ENCODE data around the gene APC.
"Not testable (repeated sequence)": the region's sequence is repeated elsewhere in the genome, so short reads cannot be mapped to it uniquely, and the experiment has no call there.

The APC gene

DNA sequence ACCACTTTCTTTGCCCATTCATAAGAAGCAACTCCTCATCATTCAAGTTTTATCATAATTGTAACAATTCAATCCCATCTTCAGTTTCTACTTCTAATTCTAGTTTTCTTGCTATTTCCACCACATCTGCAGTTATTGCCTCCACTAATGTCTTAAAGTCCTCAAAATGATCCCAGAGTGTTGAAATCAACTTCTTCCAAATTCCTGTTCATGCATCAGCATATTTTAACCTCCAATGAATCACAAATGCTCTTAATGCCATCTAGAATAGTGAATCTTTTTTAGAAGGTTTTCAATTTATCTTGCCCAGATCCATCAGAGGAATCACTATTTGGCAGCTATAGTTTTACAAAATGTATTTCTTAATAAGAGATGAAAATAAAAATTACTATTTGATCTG, 120.2 kb downstream of the APC start:
- DNase-seq (ENCODE audit: low read depth), result no peak

DNA sequence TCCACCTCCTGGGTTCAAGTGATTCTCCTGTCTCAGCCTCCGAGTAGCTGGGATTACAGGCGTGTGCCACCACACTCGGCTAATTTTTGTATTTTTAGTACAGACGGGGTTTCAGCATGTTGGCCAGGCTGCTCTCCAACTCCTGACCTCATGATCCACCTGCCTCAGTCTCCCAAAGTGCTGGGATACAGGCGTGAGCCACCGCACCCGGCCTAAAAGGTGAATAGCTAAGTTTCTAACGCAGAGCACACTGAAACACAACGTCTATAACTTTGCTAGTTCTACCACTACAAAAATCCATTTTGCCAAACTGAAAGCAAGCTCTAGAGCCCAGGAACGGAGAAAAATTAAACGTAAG, 122.9 kb downstream of the APC start:
- DNase-seq (ENCODE audit: low read depth), result not testable (repeated sequence)

DNA sequence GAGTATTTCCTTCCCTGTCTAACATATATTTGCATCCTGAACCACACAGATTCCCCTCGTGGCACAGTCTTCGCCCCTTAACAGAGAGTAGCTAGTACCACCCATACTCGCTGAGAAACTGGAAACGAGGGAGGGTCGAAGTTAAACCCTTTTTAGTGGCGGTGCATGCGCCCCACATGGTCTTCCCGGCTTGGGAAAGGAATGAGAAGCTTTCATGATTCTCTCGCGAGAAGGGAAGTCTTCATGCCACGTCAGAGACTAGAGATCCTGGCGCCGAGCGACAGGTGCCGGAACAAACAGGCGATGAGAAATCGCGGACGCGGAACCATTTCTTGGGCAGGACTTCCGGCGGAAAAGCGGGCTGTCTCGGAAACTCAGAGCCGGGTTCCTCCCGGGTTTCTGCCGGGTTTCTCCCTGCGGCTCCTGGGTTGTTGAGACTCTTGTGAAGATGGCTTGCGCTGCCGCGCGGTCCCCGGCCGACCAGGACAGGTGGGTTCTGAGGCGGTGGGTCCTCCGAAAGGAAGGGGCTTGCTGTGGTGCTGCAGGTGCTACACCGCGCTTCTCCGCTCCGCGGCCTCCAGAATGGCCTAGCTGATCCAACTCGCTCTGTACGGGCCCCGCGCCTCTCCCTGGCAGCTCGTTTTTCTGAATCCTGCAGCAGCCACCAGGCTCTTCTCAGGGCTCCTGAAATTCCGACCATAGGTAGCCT, 123.4 kb downstream of the APC start, which contains the start of gene SRP19:
TSS of gene SRP19 (plus strand) at position 359 of the 709 bp plus-strand sequence. CDS start at position 449, 90 bp downstream.
- peak; percentile 98 for DNase-seq (ENCODE audit: low read depth)

DNA sequence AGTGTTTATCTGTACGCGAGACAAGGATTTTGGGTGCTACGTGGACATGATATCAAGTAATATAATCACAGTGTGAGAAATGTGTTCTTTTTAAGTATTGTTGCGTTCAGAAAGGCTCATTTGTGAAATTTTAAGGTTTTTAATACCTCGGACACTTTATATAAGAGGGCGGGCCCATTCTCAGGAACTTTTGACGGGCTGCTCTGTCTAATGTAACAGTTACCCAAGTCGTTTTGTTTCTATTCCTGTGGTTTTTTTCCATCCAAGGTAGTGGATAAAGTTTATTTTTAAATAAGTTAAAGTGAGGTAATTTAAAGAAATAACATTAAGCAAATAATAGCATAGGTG, 123.9 kb downstream of the APC start:
- DNase-seq (ENCODE audit: low read depth), result no peak

DNA sequence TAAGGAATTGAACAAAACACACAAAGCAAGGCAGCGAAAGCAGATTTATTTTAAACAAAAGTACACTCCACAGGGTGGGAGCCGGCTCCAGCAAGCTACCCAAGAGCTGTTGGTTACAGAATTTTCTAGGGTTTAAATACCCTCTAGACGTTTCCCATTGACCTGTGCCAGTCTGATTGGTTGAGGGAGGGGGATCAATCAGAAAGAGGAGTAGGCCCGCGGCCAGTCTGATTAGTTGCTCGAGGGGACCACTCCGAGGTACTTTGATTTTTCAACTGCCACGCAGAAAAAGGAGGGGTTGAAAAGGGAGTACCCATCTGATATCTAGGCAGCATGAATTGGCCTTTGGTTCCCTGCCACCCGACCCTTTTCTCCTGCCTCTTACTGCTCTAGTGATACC, 124.4 kb downstream of the APC start:
- DNase-seq (ENCODE audit: low read depth), result peak; percentile 10

DNA sequence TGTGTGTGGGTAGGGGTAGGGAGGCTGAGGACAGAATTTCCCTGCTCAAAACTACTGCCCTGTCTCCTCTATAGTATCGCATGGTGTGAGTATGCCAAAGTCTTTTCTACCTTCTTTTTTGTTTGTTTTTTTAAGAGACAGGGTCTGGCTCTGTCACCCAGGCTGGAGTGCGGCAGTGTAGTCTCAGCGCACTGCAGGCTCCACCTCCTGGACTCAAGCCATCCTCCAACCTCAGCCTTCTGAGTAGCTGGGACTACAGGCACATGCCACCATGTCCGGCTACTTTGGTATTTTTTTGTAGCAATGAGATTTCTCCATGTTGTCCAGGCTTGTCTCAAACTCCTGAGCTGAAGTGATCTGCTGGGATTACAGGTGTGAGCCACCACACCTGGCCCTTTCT, 125.9 kb downstream of the APC start:
- no peak for DNase-seq (ENCODE audit: low read depth)

DNA sequence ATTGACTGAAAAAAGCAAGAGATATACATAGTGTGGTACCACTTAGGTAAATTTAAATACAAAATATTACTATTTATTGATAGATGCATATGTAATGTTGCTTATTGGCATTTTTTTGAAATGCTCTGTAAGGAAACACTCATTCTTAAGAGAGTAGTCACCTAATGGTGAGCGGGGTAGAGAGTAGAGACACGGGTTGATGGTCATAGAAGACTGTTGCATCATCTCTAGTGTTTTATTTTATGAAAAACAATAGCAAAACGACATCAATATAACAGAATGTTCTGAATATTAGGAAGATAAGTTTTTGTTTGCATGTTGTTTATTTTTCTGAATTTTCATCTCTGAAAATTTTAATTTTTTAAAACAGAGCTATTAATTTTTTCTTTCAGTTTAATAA, 127.4 kb downstream of the APC start:
- peak; percentile 36 for DNase-seq (ENCODE audit: low read depth)

DNA sequence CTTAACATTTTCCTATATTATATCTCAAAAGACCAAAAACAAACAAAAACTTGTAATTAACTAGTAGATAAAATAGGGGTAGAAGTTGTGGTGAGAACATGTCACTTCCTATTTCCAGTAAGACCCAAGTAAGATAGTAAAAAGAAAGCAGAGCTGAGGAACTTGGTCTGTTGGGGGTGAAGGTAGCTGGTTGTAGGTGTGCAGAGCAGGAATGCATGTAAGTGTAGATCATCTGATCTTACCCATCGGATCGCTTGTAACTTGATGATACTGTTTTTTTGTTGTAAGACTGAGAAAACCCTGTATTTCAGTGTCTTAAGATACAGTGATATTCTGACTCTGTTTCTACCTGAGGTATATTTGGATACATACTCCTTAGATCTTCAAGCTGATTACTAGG, 129.1 kb downstream of the APC start:
- DNase-seq (ENCODE audit: low read depth), result no peak

DNA sequence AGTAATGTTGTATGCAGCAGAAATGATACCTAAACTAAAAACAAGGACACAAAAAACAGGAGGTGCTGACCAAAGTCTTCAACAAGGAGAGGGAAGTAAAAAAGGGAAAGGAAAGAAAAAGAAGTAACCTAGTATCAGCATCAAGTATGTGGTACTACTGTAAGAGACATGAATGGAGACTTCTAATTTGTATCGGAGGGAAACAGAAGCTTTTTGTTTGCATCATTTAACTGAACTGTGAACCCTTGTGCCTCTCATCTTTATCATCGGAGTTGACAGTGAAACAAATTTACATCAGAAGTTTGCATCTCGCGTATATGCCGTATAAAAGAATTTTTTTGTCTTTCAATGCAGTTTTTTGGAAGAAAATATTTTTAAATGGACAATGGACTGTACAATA, 129.7 kb downstream of the APC start:
- DNase-seq (ENCODE audit: low read depth), result no peak

DNA sequence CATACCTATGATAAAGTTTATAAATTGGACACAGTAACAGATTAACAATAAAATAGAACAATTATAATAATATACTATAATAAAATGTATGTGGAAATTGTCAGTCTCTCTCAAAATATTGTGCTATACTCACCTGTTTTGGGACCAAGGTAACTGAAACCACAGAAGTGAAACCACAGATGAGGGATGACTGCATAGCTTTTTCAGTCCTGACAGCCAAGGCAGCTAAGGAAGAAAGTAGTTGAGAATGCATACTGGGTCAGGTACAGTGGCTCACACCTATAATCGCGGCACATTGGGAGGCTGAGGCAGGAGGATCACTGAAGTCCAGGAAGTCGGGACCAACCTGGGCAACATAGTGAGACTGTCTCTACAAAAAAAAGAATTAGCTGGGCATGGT, 132.3 kb downstream of the APC start:
- DNase-seq (ENCODE audit: low read depth), result no peak

DNA sequence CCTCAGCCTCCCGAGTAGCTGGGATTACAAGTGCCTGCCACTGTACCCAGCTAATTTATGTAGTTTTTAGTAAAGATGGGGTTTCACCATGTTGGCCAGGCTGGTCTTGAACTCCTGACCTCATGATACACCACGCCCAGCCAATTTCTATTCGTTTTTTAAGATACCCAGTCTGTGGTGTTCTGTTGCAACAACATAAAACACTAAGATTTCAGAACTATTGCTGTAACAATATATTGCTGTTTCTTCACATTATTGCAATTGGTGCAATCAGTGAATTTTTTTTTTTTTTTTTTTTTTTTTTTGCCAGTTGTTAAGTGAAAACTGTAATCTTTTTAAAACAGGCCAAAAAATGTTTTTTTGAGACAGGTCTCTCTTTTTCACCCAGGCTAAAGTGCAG, 133.3 kb downstream of the APC start:
- DNase-seq (ENCODE audit: low read depth), result no peak

DNA sequence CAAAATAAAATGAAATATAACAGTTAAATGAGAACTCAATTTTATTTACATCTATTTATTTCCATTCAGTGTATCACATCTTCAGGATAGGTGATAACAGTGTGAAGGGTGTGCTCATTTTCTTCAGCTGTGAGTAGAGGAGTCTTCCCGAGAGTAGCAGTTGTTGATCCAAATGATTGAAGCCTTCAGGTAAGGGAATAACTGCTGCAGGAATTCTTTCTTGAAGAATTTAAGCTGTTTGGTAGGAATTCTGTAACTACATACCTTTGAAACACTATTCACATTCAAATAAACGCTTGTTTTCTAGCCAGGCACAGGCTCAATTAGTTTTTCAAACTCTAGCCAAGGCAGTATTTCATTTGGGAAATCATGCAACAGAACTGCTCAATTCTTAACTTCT, 138.7 kb downstream of the APC start:
- no peak for DNase-seq (ENCODE audit: low read depth)

DNA sequence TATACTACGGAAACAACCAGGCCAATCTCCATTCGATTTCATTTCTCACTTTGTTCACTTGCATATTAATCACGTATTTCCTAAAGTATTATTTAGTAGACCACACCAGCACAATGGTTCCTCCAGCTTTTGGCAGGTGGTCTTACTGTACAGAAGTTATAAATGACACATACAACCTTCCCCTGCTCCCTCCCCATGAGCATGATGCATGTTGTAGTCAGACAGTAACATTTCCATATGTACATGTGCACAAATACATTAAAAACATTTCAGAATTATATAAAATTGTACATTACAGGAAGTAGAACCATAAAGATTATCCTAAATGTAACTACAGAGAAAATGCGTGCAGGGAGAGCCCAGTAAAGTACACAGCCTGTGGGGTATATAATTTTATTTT, 140.4 kb downstream of the APC start:
- DNase-seq (ENCODE audit: low read depth), result no peak

DNA sequence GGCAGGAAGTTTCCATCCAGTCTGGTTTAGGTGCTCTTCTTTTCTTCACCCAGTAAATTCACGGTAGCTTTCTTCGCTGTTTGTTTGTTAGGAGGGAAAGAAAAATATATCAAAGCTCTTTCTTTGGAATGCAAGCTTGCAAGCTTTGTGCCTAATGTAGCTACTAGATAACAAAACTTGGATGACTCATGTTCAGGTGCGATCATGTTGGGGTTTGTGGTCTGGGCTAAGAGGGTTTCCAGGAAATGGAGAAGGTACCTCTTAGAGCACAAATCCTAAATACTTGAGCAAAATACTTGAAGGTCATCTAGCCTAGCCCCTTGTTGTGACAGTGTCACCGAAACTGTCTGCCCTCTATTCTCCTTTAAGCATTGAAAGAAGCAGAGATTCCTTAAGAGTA, 141.1 kb downstream of the APC start:
- DNase-seq (ENCODE audit: low read depth), result peak; percentile 24

DNA sequence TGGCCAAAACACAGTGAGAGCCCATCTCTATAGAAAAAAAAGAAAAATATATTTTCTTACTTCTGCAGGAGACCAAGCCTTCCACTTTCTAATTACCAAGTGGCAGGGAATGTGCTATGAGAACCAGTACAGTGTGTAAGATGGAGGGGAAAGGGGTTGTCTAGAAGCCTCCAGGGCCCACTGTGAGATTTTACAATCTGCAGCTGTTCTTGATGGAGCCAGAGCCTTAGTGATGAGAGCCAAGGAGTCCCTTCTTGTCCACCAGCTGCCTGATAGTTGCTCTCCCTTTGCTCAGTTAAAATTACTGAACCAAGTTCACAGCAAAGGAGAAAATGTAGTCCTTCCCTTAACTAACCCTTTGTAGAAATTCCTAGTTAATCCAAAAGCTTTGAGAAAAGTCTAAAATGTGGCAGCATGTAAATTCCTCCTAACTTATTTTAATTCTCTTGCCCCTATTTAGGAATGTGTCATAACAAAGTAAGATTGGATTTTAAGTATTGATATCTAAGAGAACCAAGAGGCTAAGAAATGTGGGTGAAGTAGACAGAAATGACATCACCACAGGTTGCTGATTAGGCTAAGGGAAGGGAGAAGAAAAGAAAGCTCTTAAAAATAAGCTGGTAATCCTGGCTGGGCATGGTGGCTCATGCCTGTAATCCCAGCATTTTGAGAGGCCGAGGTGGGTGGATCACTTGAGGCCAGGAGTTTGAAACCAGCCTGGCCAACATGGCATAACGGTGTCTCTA, 142.7 kb downstream of the APC start:
- no peak for DNase-seq (ENCODE audit: low read depth)

DNA sequence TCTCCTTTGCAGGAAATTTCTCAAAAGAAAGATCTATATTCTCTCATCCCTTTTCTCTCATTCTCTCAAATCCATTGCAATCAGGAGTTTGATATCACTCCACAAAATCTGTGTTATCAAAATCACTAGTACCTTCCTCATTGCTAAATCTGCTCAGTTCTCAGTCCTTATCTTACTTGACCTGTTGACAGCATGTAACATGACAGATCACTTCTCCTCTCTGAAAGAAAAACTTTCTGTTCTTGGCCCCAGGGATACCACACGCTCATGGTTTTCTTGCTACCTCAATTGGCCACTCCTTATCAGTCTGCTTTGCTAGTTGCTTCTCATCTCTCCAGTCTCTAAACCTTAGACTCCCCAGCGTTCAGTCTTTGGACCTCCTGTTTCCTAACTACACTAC, 145.5 kb downstream of the APC start:
- DNase-seq (ENCODE audit: low read depth), result no peak

DNA sequence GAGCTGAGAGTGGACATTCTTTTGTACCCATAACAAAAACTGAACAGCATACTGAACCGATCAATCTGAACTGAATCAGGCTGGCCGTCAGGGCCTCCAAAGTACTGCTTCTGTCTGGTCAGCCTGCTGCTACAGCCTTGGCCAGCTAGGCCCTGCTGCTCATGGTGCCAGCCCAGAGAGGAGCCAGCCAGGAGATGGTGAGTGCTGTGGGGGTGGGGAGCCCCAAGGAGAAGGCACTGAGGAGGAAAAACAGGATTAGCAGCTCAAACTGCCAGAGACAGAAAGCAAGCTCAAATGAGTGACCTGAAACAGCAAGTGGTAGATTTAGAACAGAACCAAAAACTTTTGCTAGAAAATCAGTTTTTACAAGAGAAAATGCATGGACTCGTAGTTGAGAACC, 147.3 kb downstream of the APC start:
- no peak for DNase-seq (ENCODE audit: low read depth)

DNA sequence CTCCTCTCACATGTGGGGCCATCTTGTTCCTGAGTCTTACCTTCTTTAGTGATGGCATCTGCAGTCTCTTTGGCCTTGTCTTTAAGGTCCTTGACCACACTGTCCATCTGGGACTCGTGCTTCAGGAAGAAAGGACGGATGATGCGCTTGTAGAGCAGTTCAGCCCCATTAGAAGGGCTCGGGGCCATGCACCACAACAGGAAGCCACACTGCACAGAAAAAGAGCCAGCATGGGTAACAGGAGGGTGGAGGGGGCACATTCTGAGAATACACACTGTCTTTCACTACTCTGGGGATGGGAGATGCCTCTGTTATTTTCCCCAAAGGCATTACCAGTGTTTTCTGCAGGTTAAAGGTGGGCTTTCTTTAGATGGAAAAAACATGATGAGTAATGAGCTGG, 149.3 kb downstream of the APC start:
- DNase-seq (ENCODE audit: low read depth), result no peak

DNA sequence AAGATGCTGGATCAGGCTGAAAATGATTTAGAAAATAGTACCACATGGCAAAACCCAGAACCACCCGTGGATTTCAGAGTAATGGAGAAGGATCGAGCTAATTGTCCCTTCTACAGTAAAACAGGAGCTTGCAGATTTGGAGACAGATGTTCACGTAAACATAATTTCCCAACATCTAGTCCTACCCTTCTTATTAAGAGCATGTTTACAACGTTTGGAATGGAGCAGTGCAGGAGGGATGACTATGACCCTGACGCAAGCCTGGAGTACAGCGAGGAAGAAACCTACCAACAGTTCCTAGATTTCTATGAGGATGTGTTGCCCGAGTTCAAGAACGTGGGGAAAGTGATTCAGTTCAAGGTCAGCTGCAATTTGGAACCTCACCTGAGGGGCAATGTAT, 154.4 kb downstream of the APC start:
- not testable (repeated sequence) for DNase-seq (ENCODE audit: low read depth)

DNA sequence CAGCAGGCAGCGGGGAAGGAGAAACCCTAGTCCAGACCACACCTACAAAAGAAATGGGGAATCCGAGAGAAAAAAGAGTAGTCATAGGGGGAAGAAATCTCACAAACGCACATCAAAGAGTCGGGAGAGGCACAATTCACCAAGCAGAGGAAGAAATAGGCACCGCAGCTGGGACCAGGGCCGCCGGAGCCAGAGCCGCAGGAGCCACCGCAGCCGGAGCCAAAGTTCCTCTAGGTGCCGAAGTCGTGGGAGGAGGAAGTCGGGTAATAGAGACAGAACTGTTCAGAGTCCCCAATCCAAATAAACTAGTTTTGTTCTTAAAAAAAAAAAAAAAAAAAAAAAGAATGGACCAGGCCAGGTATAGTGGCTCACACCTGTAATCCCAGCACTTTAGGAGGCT, 155.1 kb downstream of the APC start:
- no peak for DNase-seq (ENCODE audit: low read depth)

DNA sequence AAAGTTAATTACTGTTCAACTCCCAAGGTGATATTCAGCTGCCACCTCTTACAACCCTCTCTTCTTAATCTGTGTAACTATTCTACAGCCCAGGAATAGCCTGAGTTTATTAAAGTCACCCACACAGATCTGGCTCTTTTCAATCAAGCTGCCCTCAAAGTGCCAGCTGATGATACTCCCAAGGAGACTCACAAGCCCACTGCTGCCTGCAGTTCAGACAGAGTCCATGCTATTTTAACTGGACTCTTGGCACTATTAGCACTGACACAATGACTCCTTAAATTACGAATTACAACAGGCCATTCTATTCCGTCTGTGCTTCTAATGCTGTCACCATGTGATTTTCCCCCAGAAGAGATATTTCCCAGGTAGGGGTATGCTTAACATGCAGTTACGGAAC, 158.0 kb downstream of the APC start:
- DNase-seq (ENCODE audit: low read depth), result no peak
